Lower leg skin (tissue), 4 donors: ENCODE data around the gene JMJD4. TPM values are rescaled to one million over a fixed set of nuclear protein-coding genes. Genes with fewer than 3 reads are reported as not detected.

Experiments
- DNase-seq, 2 donors: peaks; one replicate each; pipeline ENCODE4 v3.0.0-alpha.2; 2019; ENCODE audit warnings: low spot score in 2 of 2
- H3K4me3 ChIP-seq: fragments of 200-600 bp; sonication (generic); 2 replicates; pipeline ENCODE4 v1.5.1; 2017; ENCODE audit warnings: mild to moderate bottlenecking, low read depth; ENCODE audit not compliant: poor library complexity, severe bottlenecking
- CTCF ChIP-seq, 3 donors: fragments of 450-650 bp; IDR thresholded peaks; one replicate each; pipeline ENCODE4 v1.5.1; 2016; ENCODE audit warnings: antibody characterized with exemption in 3 of 3, mild to moderate bottlenecking in 3 of 3, moderate library complexity in 2 of 3
- POLR2A ChIP-seq, 2 donors: fragments of 450-650 bp; IDR thresholded peaks; one replicate each; pipeline ENCODE4 v1.6.1; 2016 to 2017; ENCODE audit warnings: antibody characterized with exemption in 2 of 2, mild to moderate bottlenecking in 1 of 2, moderate library complexity in 1 of 2
- WGBS, 2 donors: methylation state at CpG; one replicate each; pipeline ENCODE4 v1.1.5; 2018; 5-methylcytosine and 5-hydroxymethylcytosine counted together
- intact Hi-C: fragments of 100-400 bp; cut with DNase I; formaldehyde crosslinking; loops from one replicate; pipeline ENCODE4 v1.15.0; 2023; ENCODE audit warnings: low total_unique reads
- total RNA-seq, 4 donors: library from RNA; depleted of rRNA; stranded (reverse); fragments of >200 nt; gene quantifications; one replicate each; pipeline ENCODE4 v1.1.0, GENCODE V29; 2016

JMJD4 gene
- total RNA-seq, 4 donors from 2014 or later = 11.8 to 22.9 (median 14.6) TPM

DNA sequence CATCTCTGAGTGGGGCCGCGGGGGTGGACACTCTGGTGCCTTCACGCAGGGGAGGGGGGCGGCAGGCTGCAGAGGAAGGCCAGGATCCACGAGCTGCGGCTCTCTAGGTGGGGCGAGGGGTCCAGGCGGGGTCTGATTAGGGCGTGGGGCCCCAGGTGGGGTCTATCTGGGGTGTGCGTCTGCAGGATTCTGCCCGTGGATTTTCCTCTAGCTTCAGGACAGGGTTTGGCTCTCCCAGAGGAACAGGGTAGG lies 6.3 kb downstream of the JMJD4 start:
- TF ChIP-seq CTCF (IDR thresholded peaks at IDR 0.05) (no peak), POLR2A (IDR thresholded peaks at IDR 0.05) (no peak)
- WGBS, 2 donors = 0 to 1% methylated on average over 11 of the region's 11 CpGs
- intact Hi-C loops = no loop called here
- no peak for DNase-seq
- H3K4me3 ChIP-seq = peak overlapping the region; percentile 23

DNA sequence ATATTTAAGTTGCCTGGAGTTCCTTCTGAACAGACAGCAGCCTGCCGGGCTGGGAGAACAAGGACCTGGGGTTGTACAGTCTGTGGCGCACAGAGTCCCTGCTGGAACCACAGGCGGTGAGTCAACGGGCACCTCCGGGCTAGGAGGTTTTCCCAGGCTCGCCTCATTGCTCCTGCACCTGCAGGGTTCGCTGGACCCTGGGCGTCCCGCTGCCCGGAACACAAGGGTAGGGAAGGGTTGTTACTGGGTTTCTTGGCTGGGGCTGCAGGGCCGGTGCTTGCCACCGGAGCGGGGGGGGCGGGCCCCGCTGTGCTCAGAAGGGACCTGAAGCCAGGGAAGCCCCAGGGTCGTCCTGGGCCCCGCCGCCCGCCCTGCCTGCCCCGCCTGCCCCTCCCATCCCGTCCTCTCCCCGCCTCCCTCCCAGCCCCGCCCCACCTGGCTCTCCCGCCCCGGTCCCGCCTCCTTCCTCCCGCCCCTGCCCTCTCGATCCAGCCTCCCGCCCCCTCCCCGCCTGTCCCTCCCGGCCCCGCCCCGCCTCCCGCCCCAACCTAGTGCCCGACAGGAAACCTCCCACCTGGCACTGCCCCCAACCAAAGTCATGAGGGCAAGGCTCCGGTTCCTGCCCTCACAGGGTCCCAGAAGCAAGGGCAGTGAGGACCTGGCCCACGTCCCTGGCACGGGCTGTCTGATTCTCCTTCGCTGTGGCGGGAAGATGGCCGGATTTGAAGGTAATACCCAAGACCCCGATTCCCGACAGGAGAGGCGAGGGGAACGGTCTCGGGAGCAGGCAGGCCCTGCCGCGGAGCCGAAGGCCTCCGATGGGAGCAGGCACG lies 6.8 kb downstream of the JMJD4 start:
- DNase-seq = peak in 1 of 2 donors; percentile 94
- TF ChIP-seq POLR2A (IDR thresholded peaks at IDR 0.05) = no peak
- 0 to 2% methylated on average over 21 to 22 of the region's 51 CpGs for WGBS, 2 donors
- H3K4me3 ChIP-seq = peak overlapping the region; percentile 23
- intact Hi-C loops = no loop called here

GRCh38 chr1:227726924-227727599 lies 8.0 kb downstream of the JMJD4 start:
- no peak overlapping the region for H3K4me3 ChIP-seq
- no peak for DNase-seq
- TF ChIP-seq CTCF (IDR thresholded peaks at IDR 0.05) (no peak), POLR2A (IDR thresholded peaks at IDR 0.05) (no peak)
- intact Hi-C loops = no loop called here
- WGBS, 2 donors = 80 to 83% methylated on average over 6 of the region's 6 CpGs

GRCh38 chr1:227726318-227726717 lies 8.8 kb downstream of the JMJD4 start:
- 63 to 69% methylated on average over 3 of the region's 3 CpGs for WGBS, 2 donors

GRCh38 chr1:227725046-227725445 lies 10.1 kb downstream of the JMJD4 start:
- intact Hi-C loops = no loop called here
- WGBS, 2 donors = 16 to 23% methylated on average over 2 of the region's 2 CpGs
- H3K4me3 ChIP-seq = no peak overlapping the region
- TF ChIP-seq CTCF (IDR thresholded peaks at IDR 0.05) = no peak
- no peak for TF ChIP-seq POLR2A (IDR thresholded peaks at IDR 0.05)
- no peak for DNase-seq

More at GRCh38 chr1:227726318-227726717, 8.8 kb downstream of the JMJD4 start:
- intact Hi-C loops = no loop called here
- no peak for DNase-seq
- H3K4me3 ChIP-seq = no peak overlapping the region
- TF ChIP-seq POLR2A (IDR thresholded peaks at IDR 0.05) (no peak), CTCF (IDR thresholded peaks at IDR 0.05) (no peak)

DNA sequence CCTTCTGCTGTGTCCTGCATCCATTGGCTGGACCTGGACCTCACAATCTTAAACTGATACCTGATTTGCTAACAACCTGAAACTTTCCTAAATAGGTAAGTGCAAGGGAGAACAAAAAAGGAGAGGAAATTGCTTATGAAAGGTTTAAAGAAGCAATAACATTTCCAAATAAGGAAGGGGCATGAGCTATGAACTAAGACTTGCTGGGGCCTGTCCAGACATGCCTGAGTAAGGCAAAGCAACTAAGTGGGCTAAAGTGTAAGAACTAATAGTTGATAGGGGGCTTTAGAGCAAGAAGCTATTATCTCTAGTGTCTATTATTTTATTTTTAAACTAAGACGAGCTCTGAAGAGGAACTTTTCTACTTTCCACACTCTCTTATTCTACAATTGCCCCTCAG lies 11.6 kb downstream of the JMJD4 start:
- WGBS, 2 donors = 88 to 95% methylated on average over 1 of the region's 1 CpG
- H3K4me3 ChIP-seq = no peak overlapping the region
- no peak for TF ChIP-seq CTCF (IDR thresholded peaks at IDR 0.05)
- no peak for TF ChIP-seq POLR2A (IDR thresholded peaks at IDR 0.05)
- DNase-seq = no peak
- intact Hi-C loops = no loop called here
